ENCODE data around the gene LRIG1. TPM values are rescaled to one million over a fixed set of nuclear protein-coding genes. Genes with fewer than 3 reads are reported as not detected.

Gene LRIG1
- total and polyA plus RNA-seq, 2 donors from 2014 or later, result 8.2 to 20.6 TPM

DNA sequence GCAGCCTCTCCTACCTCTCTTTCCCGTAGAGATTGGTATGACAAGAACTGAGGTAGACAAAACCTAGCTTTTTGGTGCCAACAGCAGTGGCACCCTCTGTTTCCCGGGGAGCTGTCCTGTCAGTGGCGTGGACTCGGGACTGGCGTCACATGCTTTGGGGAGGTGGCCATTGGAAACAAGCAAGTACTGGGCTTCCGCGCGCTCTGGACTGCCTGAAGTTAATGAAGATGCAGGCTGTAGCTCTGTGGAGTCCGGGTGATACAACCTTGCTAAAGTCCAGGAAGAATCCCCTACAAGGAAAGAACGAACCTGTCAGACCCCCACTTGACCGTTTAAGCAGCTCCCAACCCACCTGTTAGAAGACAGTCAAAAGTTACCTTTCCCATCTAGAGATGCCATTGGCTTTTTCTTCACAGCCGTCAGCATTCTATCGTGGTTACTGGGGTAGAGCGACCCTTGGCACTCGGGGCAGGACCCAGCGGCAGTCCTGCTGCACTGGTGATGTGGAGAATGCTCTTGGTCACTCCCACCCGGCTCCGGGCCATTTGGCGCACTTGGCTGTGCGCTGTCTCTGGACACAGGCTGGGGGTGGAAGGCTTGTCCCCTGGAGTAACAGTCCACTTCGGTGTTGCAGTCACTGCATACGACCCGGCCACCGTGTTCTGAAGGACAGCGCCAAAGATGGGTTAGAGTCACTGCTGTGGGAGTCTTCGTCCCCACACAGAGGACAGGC lies 120.5 kb downstream of the LRIG1 start:
- no peak for DNase-seq
- TF ChIP-seq, protein P1, sequence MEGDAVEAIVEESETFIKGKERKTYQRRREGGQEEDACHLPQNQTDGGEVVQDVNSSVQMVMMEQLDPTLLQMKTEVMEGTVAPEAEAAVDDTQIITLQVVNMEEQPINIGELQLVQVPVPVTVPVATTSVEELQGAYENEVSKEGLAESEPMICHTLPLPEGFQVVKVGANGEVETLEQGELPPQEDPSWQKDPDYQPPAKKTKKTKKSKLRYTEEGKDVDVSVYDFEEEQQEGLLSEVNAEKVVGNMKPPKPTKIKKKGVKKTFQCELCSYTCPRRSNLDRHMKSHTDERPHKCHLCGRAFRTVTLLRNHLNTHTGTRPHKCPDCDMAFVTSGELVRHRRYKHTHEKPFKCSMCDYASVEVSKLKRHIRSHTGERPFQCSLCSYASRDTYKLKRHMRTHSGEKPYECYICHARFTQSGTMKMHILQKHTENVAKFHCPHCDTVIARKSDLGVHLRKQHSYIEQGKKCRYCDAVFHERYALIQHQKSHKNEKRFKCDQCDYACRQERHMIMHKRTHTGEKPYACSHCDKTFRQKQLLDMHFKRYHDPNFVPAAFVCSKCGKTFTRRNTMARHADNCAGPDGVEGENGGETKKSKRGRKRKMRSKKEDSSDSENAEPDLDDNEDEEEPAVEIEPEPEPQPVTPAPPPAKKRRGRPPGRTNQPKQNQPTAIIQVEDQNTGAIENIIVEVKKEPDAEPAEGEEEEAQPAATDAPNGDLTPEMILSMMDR (IDR thresholded peaks at IDR 0.05; ENCODE audit: borderline replicate concordance, extremely low read depth, insufficient read depth), result no peak
- Histone ChIP-seq H3K36me3 (ENCODE audit: control insufficient read depth in 2 of 3, insufficient read depth in 3 of 3, low read length in 3 of 3) (peaks cover 2 to 69% (median 29%) of the 10 kb centered on the region in 3 donors), H3K9me3 (ENCODE audit: control insufficient read depth in 2 of 3, insufficient read depth in 1 of 3, low read length in 3 of 3) (peaks cover 0 to 5% (median 0%) of the 10 kb centered on the region in 3 donors), H3K27ac (ENCODE audit: low read depth in 2 of 2, low read length in 2 of 2) (no peak overlapping the region), H3K27me3 (ENCODE audit: control insufficient read depth, insufficient read depth, low read length) (no peaks in the 10 kb centered on the region), H3K4me1 (ENCODE audit: control insufficient read depth in 2 of 3, insufficient read depth in 2 of 3, low read depth in 1 of 3, low read length in 3 of 3) (no peaks in the 10 kb centered on the region), H3K9ac (ENCODE audit: low read length in 3 of 3) (no peak overlapping the region), H3K4me3 (ENCODE audit: low read length in 3 of 3) (no peak overlapping the region)
- no peak for FAIRE-seq
- intact Hi-C loops (cut with DNase I), result no loop called here

DNA sequence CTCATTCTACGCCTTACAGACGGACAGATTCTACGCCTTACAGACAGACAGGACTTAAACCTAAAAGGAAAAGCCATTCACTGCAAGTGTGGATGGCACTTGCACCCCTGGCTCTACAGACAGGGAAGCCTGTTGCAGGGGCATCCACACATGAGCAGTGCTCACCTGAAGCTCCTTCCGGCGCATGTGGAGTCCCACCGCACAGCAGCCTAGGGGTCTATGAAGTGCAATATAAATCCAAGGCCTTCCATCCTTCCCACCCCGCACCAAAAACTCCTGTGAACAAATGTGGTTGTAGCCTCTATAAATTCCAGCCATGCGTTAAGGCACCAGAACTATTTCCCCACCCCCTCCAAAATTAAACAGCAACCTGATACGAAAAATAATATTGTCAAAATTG lies 121.3 kb downstream of the LRIG1 start:
- DNase-seq (no peak), FAIRE-seq (no peak)
- intact Hi-C loops (cut with DNase I), result no loop called here
- H3K4me1 ChIP-seq (ENCODE audit: control insufficient read depth in 2 of 3, insufficient read depth in 2 of 3, low read depth in 1 of 3, low read length in 3 of 3), result no peaks in the 10 kb centered on the region
- no peak overlapping the region for H3K4me3 ChIP-seq (ENCODE audit: low read length in 3 of 3)
- H3K9ac ChIP-seq (ENCODE audit: low read length in 3 of 3), result no peak overlapping the region
- H3K27me3 ChIP-seq (ENCODE audit: control insufficient read depth, insufficient read depth, low read length), result no peaks in the 10 kb centered on the region
- no peak overlapping the region for H3K27ac ChIP-seq (ENCODE audit: low read depth in 2 of 2, low read length in 2 of 2)
- H3K9me3 ChIP-seq (ENCODE audit: control insufficient read depth in 2 of 3, insufficient read depth in 1 of 3, low read length in 3 of 3), result no peaks in the 10 kb centered on the region
- TF ChIP-seq, protein P1 (IDR thresholded peaks at IDR 0.05; ENCODE audit: borderline replicate concordance, extremely low read depth, insufficient read depth), result no peak
- peaks cover under 1 to 61% (median 24%) of the 10 kb centered on the region in 3 donors for H3K36me3 ChIP-seq (ENCODE audit: control insufficient read depth in 2 of 3, insufficient read depth in 3 of 3, low read length in 3 of 3)

DNA sequence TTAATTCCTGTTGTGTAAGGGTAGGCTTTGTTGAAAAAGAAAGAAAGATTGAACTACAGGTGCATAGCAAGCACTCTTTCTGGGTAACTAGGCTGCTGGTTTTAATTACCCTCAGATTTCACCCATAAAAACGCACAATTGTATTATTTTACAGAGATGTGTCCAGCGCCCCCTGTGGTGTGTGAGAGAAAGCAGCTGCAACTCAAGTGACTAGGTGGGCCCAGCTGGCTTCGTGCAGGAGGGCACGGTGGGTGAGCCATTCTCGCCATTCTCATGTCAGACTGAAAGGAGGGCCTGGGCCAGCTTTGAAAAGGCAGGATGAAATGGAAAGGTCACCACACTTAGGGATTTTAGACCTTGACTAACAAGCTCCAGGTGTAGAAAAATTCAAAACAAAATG lies 122.6 kb downstream of the LRIG1 start:
- Histone ChIP-seq H3K9ac (ENCODE audit: low read length in 3 of 3) (no peak overlapping the region), H3K4me1 (ENCODE audit: control insufficient read depth in 2 of 3, insufficient read depth in 2 of 3, low read depth in 1 of 3, low read length in 3 of 3) (no peaks in the 10 kb centered on the region), H3K4me3 (ENCODE audit: low read length in 3 of 3) (no peak overlapping the region), H3K36me3 (ENCODE audit: control insufficient read depth in 2 of 3, insufficient read depth in 3 of 3, low read length in 3 of 3) (peaks cover 0 to 50% (median 17%) of the 10 kb centered on the region in 3 donors), H3K27me3 (ENCODE audit: control insufficient read depth, insufficient read depth, low read length) (no peaks in the 10 kb centered on the region), H3K9me3 (ENCODE audit: control insufficient read depth in 2 of 3, insufficient read depth in 1 of 3, low read length in 3 of 3) (no peaks in the 10 kb centered on the region), H3K27ac (ENCODE audit: low read depth in 2 of 2, low read length in 2 of 2) (no peak overlapping the region)
- DNase-seq (peak in 1 of 5 donors; percentile 35), FAIRE-seq (no peak)
- TF ChIP-seq, protein P1 (IDR thresholded peaks at IDR 0.05; ENCODE audit: borderline replicate concordance, extremely low read depth, insufficient read depth), result peak; percentile 6
- intact Hi-C loops (cut with DNase I), result no loop called here
